DOHH2 (cell line): ENCODE data around the gene ELAPOR1.

Experiments used
- H3F3A ChIP-seq: fragments of 200-600 bp; sonication (generic), shearing (Covaris generic); 2 replicates; pipeline ENCODE4 v1.6.0; 2016; ENCODE audit warnings: antibody characterized with exemption, mild to moderate bottlenecking; ENCODE audit not compliant: control insufficient read depth, insufficient read depth
- H3K27ac ChIP-seq: fragments of 200-600 bp; sonication (generic); 2 replicates; pipeline ENCODE4 v1.5.1; 2014; ENCODE audit warnings: low read depth, mild to moderate bottlenecking, low read length, moderate library complexity
- H3K27me3 ChIP-seq: fragments of 200-600 bp; sonication (generic); 2 replicates; pipeline ENCODE4 v1.6.1; 2014; ENCODE audit warnings: mild to moderate bottlenecking, low read length, mixed read lengths; ENCODE audit not compliant: control insufficient read depth
- H3K36me3 ChIP-seq: fragments of 200-600 bp; sonication (generic); 2 replicates; pipeline ENCODE4 v1.6.1; 2014; ENCODE audit warnings: mild to moderate bottlenecking, low read length, moderate library complexity, mixed read lengths; ENCODE audit not compliant: control insufficient read depth
- H3K4me1 ChIP-seq: fragments of 200-600 bp; sonication (generic); 2 replicates; pipeline ENCODE4 v1.6.1; 2014; ENCODE audit warnings: mild to moderate bottlenecking, low read length, mixed read lengths; ENCODE audit not compliant: control insufficient read depth
- H3K4me2 ChIP-seq: fragments of 200-600 bp; sonication (generic); 2 replicates; pipeline ENCODE4 v1.6.0; 2014; ENCODE audit warnings: mild to moderate bottlenecking, low read length, moderate library complexity
- H3K4me3 ChIP-seq: fragments of 200-600 bp; sonication (generic); 2 replicates; pipeline ENCODE4 v1.5.1; 2014; ENCODE audit warnings: mild to moderate bottlenecking, low read length, mixed read lengths
- H3K79me2 ChIP-seq: fragments of 200-600 bp; sonication (generic); 2 replicates; pipeline ENCODE4 v1.6.1; 2014; ENCODE audit warnings: mild to moderate bottlenecking, low read length, mixed read lengths; ENCODE audit not compliant: control insufficient read depth
- H3K9me2 ChIP-seq: fragments of 200-600 bp; sonication (generic); replicated peaks from 2 replicates; pipeline ENCODE4 v1.6.1; 2014; ENCODE audit warnings: mild to moderate bottlenecking, low read length, mixed read lengths; ENCODE audit not compliant: control insufficient read depth
- H3K9me3 ChIP-seq: fragments of 200-600 bp; sonication (generic); 2 replicates; pipeline ENCODE4 v1.6.1; 2014; ENCODE audit warnings: antibody characterized with exemption, low read length, mixed read lengths; ENCODE audit not compliant: control insufficient read depth, insufficient read depth
- H4K20me1 ChIP-seq: fragments of 200-600 bp; sonication (generic); 2 replicates; pipeline ENCODE4 v1.6.0; 2014; ENCODE audit warnings: low read depth, mild to moderate bottlenecking, antibody characterized with exemption, low read length, moderate library complexity; ENCODE audit not compliant: control insufficient read depth, insufficient read depth
- EZH2phosphoT487 ChIP-seq: fragments of 200-600 bp; sonication (generic); IDR thresholded peaks from 2 replicates; pipeline ENCODE4 v1.6.1; 2017; ENCODE audit warnings: borderline replicate concordance, mild to moderate bottlenecking, antibody characterized with exemption, low read length, moderate library complexity, mixed read lengths
- TF ChIP-seq, protein P1 (sequence below): fragments of 200-600 bp; sonication (generic); IDR thresholded peaks from one replicate; pipeline ENCODE4 v1.5.1; 2014; ENCODE audit warnings: antibody characterized with exemption, mild to moderate bottlenecking, low read depth, low read length; ENCODE audit not compliant: poor library complexity, severe bottlenecking

ELAPOR1 gene

GRCh38 chr1:109161858-109162606, 48.1 kb downstream of the ELAPOR1 start:
- Histone ChIP-seq H3K27ac (no peak overlapping the region), H3K4me2 (no peak overlapping the region), H3F3A (no peaks in the 10 kb centered on the region), H3K27me3 (no peaks in the 10 kb centered on the region), H4K20me1 (no peaks in the 10 kb centered on the region), H3K9me2 (no peaks in the 10 kb centered on the region), H3K79me2 (no peaks in the 10 kb centered on the region), H3K4me1 (peaks cover 13% of the 10 kb centered on the region), H3K4me3 (no peak overlapping the region), H3K9me3 (no peaks in the 10 kb centered on the region), H3K36me3 (no peaks in the 10 kb centered on the region)
- TF ChIP-seq, protein P1, sequence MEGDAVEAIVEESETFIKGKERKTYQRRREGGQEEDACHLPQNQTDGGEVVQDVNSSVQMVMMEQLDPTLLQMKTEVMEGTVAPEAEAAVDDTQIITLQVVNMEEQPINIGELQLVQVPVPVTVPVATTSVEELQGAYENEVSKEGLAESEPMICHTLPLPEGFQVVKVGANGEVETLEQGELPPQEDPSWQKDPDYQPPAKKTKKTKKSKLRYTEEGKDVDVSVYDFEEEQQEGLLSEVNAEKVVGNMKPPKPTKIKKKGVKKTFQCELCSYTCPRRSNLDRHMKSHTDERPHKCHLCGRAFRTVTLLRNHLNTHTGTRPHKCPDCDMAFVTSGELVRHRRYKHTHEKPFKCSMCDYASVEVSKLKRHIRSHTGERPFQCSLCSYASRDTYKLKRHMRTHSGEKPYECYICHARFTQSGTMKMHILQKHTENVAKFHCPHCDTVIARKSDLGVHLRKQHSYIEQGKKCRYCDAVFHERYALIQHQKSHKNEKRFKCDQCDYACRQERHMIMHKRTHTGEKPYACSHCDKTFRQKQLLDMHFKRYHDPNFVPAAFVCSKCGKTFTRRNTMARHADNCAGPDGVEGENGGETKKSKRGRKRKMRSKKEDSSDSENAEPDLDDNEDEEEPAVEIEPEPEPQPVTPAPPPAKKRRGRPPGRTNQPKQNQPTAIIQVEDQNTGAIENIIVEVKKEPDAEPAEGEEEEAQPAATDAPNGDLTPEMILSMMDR, result no peak
- TF ChIP-seq EZH2phosphoT487, result no peak

DNA sequence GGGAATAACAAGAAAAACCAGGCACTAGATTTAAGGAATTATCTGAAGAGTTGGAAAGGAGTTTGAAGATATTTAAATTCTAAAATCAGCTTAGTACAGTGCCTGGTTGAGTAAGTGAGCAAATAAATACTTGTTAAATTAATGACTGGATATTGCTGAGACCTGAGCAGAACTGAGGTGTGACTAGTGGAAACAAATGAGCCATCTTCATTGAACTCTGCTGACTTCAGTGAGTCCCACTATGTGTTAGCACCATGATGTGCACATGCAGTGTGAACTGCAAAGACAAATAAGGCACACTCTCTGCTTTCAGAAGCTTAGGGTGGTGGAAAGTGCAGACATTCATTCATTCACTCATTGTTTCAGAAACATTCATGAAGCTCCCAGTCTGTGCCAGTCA, 48.7 kb downstream of the ELAPOR1 start:
- Histone ChIP-seq H3K27ac (no peak overlapping the region), H3K9me3 (no peaks in the 10 kb centered on the region), H4K20me1 (no peaks in the 10 kb centered on the region), H3K36me3 (no peaks in the 10 kb centered on the region), H3K79me2 (no peaks in the 10 kb centered on the region), H3K4me3 (no peak overlapping the region), H3K4me2 (no peak overlapping the region), H3K4me1 (peaks cover 13% of the 10 kb centered on the region), H3K27me3 (no peaks in the 10 kb centered on the region), H3F3A (no peaks in the 10 kb centered on the region), H3K9me2 (no peaks in the 10 kb centered on the region)
- TF ChIP-seq, protein P1, result no peak
- TF ChIP-seq EZH2phosphoT487, result no peak

- H3K27ac ChIP-seq, result no peak overlapping the region
- no peaks in the 10 kb centered on the region for H4K20me1 ChIP-seq
- TF ChIP-seq EZH2phosphoT487, result no peak
- TF ChIP-seq, protein P1, result no peak
- no peak overlapping the region for H3K4me2 ChIP-seq
- no peaks in the 10 kb centered on the region for H3K9me2 ChIP-seq
- H3F3A ChIP-seq, result no peaks in the 10 kb centered on the region
- peaks cover 13% of the 10 kb centered on the region for H3K4me1 ChIP-seq
- no peak overlapping the region for H3K4me3 ChIP-seq
- H3K9me3 ChIP-seq, result no peaks in the 10 kb centered on the region
- no peaks in the 10 kb centered on the region for H3K79me2 ChIP-seq
- no peaks in the 10 kb centered on the region for H3K36me3 ChIP-seq
- H3K27me3 ChIP-seq, result no peaks in the 10 kb centered on the region
Measured at GRCh38 chr1:109163551-109163950, 49.6 kb downstream of the ELAPOR1 start.
